Measurements from ENCODE around the gene CEACAM7. TPM values are rescaled to one million over a fixed set of nuclear protein-coding genes. Genes with fewer than 3 reads are reported as not detected.
"Not testable (repeated sequence)": the region's sequence is repeated elsewhere in the genome, so short reads cannot be mapped to it uniquely, and the experiment has no call there.

Gene CEACAM7
- total RNA-seq, 4 donors from 2014 or later, result 0.96 to 5.6 TPM; not detected in 2

GRCh38 chr19:41668315-41668714 is 19.8 kb downstream of the CEACAM7 start:
- Histone ChIP-seq H3K36me3 (no peaks in the 10 kb centered on the region), H3K27me3 (peaks cover 54% of the 10 kb centered on the region), H3K4me3 (no peak overlapping the region), H3K27ac (no peak overlapping the region), H3K9me3 (peaks cover 0 to 46% (median 3%) of the 10 kb centered on the region in 3 donors), H3K4me1 (no peaks in the 10 kb centered on the region)
- no peak for TF ChIP-seq EP300 (IDR thresholded peaks at IDR 0.05)
- TF ChIP-seq POLR2AphosphoS5 (IDR thresholded peaks at IDR 0.05), result no peak
- TF ChIP-seq POLR2A (IDR thresholded peaks at IDR 0.05), result no peak
- no peak for TF ChIP-seq CTCF (IDR thresholded peaks at IDR 0.05)
- no peak for ATAC-seq
- 38 to 62% methylated on average over 1 of the region's 1 CpG for WGBS, 2 donors (ENCODE audit: low coverage in 1 of 2)

DNA sequence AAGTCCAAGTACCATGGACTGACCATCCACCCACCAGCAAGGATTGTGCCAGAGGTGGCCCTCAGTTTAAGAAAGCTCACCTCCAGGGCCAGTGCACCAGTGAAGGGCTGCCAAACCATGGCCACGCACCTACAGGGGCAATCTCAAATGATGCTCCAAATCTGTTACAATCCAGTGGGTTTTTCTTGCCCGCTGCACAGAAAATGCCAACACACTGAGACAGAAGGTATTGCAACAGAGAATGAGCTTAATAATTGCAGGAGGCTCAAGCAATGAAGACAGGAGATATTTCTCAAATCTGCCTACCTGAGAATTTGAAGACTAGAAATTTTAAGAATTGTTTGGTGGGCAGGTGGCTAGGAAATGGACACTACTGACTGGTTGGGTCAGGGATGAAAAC is 22.0 kb downstream of the CEACAM7 start:
- H3K4me3 ChIP-seq, result no peak overlapping the region
- H3K27ac ChIP-seq, result no peak overlapping the region
- ATAC-seq, result no peak
- H3K27me3 ChIP-seq, result peaks cover 33% of the 10 kb centered on the region
- no peaks in the 10 kb centered on the region for H3K36me3 ChIP-seq
- H3K9me3 ChIP-seq, result peaks cover 0 to 59% (median 3%) of the 10 kb centered on the region in 3 donors
- 48 to 83% methylated on average over 1 to 2 of the region's 2 CpGs for WGBS, 2 donors (ENCODE audit: low coverage in 1 of 2)
- no peaks in the 10 kb centered on the region for H3K4me1 ChIP-seq
- TF ChIP-seq POLR2AphosphoS5 (IDR thresholded peaks at IDR 0.05), result no peak

DNA sequence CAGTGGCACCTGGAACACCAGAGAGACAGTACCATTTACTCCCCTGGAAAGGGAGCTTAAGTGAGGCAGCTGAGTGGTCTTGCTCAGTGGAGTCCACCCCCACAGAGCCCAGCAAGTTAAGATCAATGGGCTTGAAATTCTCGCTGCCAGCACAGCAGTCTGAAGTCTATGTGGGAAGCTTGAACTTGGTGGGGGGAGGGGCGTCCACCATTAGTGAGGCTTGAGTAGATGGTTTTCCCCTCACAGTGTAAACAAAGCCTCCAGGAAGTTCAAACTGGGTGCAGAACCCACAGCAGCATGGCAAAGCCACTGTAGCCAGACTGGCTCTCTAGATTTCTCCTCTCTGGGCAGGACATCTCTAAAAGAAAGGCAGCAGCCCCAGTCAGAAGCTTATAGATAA is 30.9 kb downstream of the CEACAM7 start:
- H3K4me1 ChIP-seq, result no peaks in the 10 kb centered on the region
- no peak for ATAC-seq
- no peak overlapping the region for H3K4me3 ChIP-seq
- no peak overlapping the region for H3K27ac ChIP-seq
- H3K9me3 ChIP-seq, result peaks cover 0 to 39% (median 0%) of the 10 kb centered on the region in 3 donors
- H3K27me3 ChIP-seq, result peaks cover 32% of the 10 kb centered on the region
- H3K36me3 ChIP-seq, result no peaks in the 10 kb centered on the region
- 20% methylated on average over 1 of the region's 2 CpGs; no CpG with 5 or more reads in 1 of the 2 donors for WGBS, 2 donors (ENCODE audit: low coverage in 1 of 2)
- TF ChIP-seq POLR2A (IDR thresholded peaks at IDR 0.05) (no peak), EP300 (IDR thresholded peaks at IDR 0.05) (no peak), POLR2AphosphoS5 (IDR thresholded peaks at IDR 0.05) (no peak), CTCF (IDR thresholded peaks at IDR 0.05) (no peak)

- ATAC-seq, H3K27ac ChIP-seq, H3K36me3 ChIP-seq, H3K4me3 ChIP-seq, H3K4me1 ChIP-seq: not testable (repeated sequence)
- no CpG with 5 or more reads among the region's 2 CpGs for WGBS, 2 donors (ENCODE audit: low coverage in 1 of 2)
- Histone ChIP-seq H3K9me3 (peaks cover 0 to 35% (median 0%) of the 10 kb centered on the region in 3 donors), H3K27me3 (peaks cover 36% of the 10 kb centered on the region)
These were observed 31.3 kb downstream of the CEACAM7 start for GRCh38 chr19:41656756-41657155.

DNA sequence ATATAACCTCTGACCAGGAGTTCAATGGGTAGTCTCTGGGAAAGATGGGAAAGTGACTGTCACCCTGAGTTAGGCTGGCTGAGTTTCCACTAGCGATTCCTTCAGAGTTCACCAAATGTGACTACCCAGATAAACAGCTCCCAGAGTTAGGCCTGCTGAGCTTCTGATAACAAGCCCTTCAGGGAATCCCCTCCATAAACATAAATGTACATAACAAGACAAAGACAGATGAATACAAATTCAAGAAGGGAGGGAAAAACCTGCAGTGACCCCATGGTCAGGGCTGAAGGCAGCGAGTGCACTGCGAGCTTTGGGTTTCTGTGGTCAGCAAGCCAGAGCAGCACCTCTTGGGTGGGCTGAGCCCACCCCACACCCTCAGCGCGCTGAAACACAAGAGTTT is 35.8 kb downstream of the CEACAM7 start:
- TF ChIP-seq POLR2A (IDR thresholded peaks at IDR 0.05) (no peak), EP300 (IDR thresholded peaks at IDR 0.05) (no peak), CTCF (IDR thresholded peaks at IDR 0.05) (no peak), POLR2AphosphoS5 (IDR thresholded peaks at IDR 0.05) (no peak)
- H3K4me3 ChIP-seq, result no peak overlapping the region
- H3K9me3 ChIP-seq, result peaks cover 0 to 28% (median 0%) of the 10 kb centered on the region in 3 donors
- no peak for ATAC-seq
- peaks cover 70% of the 10 kb centered on the region for H3K27me3 ChIP-seq
- no peaks in the 10 kb centered on the region for H3K4me1 ChIP-seq
- H3K27ac ChIP-seq, result no peak overlapping the region
- H3K36me3 ChIP-seq, result no peaks in the 10 kb centered on the region
- 20 to 58% methylated on average over 2 to 4 of the region's 5 CpGs for WGBS, 2 donors (ENCODE audit: low coverage in 1 of 2)

DNA sequence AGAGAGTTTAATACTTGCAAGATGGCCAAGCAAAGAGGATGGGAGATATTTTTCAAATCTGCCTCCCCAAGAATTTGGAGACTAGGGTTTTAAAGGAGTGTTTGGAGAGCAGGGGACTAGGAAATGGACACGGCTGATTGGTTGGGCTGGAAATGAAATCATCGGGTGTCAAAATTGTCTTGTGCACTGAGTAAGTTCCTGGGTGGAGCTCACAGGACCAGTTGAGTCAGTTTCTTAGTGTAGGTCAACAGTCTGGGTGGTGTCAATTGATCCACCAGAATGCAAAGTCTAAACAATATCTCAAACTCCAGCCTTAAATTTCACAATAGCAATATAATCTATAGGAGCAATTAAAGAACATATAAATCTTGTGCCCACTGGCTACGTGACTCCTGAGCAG is 38.2 kb downstream of the CEACAM7 start:
- WGBS, 2 donors (ENCODE audit: low coverage in 1 of 2), result 53 to 58% methylated on average over 2 to 3 of the region's 3 CpGs
- ATAC-seq, result no peak
- no peak overlapping the region for H3K27ac ChIP-seq
- H3K27me3 ChIP-seq, result peaks cover 62% of the 10 kb centered on the region
- no peaks in the 10 kb centered on the region for H3K4me1 ChIP-seq
- H3K9me3 ChIP-seq, result peaks cover 0 to 26% (median 0%) of the 10 kb centered on the region in 3 donors
- H3K36me3 ChIP-seq, result no peaks in the 10 kb centered on the region
- no peak for TF ChIP-seq POLR2A (IDR thresholded peaks at IDR 0.05)
- no peak for TF ChIP-seq POLR2AphosphoS5 (IDR thresholded peaks at IDR 0.05)
- TF ChIP-seq EP300 (IDR thresholded peaks at IDR 0.05), result no peak
- no peak for TF ChIP-seq CTCF (IDR thresholded peaks at IDR 0.05)
- no peak overlapping the region for H3K4me3 ChIP-seq

All from gastroesophageal sphincter (tissue), 4 donors.